GM19452 (cell line): ENCODE results near the gene SRP19.
"Not testable (repeated sequence)": the region's sequence is repeated elsewhere in the genome, so short reads cannot be mapped to it uniquely, and the experiment has no call there.

Experiments
- ATAC-seq: cut with Tn5 transposase; IDR thresholded peaks from one replicate; pipeline ENCODE4 v1.9.1; 2021; ENCODE audit not compliant: unreplicated experiment

The SRP19 gene

GRCh38 chr5:112860929-112861637 is at the start of gene SRP19:
Gene SRP19 (plus strand): TSS chr5:112861287. CDS start chr5:112861377, 90 bp downstream.
- peak; percentile 97 for ATAC-seq

GRCh38 chr5:112812549-112812948 is 48.5 kb upstream of the SRP19 start:
- no peak for ATAC-seq

- no peak for ATAC-seq
These were observed 40.8 kb upstream of the SRP19 start for GRCh38 chr5:112820246-112820645.

GRCh38 chr5:112822456-112822855 is 38.6 kb upstream of the SRP19 start:
- ATAC-seq: no peak

- ATAC-seq: no peak
These were observed 37.9 kb upstream of the SRP19 start for GRCh38 chr5:112823181-112823580.

- ATAC-seq: no peak
These were observed 37.4 kb upstream of the SRP19 start for GRCh38 chr5:112823656-112824055.

GRCh38 chr5:112824197-112824596 is 36.9 kb upstream of the SRP19 start:
- ATAC-seq: no peak

GRCh38 chr5:112830378-112830777 is 30.7 kb upstream of the SRP19 start:
- no peak for ATAC-seq

GRCh38 chr5:112833971-112834370 is 27.1 kb upstream of the SRP19 start:
- no peak for ATAC-seq

- no peak for ATAC-seq
These were observed 16.6 kb upstream of the SRP19 start for GRCh38 chr5:112844489-112844888.

GRCh38 chr5:112846556-112846955 is 14.5 kb upstream of the SRP19 start:
- ATAC-seq: no peak

- no peak for ATAC-seq
These were observed 13.8 kb upstream of the SRP19 start for GRCh38 chr5:112847306-112847705.

GRCh38 chr5:112848116-112848811 is 12.8 kb upstream of the SRP19 start:
- peak; percentile 99 for ATAC-seq

- no peak for ATAC-seq
These were observed 11.2 kb upstream of the SRP19 start for GRCh38 chr5:112849912-112850311.

GRCh38 chr5:112854651-112855050 is 6.4 kb upstream of the SRP19 start:
- ATAC-seq: no peak

- no peak for ATAC-seq
These were observed 3.2 kb upstream of the SRP19 start for GRCh38 chr5:112857866-112858265.

- ATAC-seq: not testable (repeated sequence)
These were observed 537 bp upstream of the SRP19 start for GRCh38 chr5:112860571-112860928.

GRCh38 chr5:112861638-112861985 is 525 bp downstream of the SRP19 start:
- no peak for ATAC-seq

- ATAC-seq: no peak
These were observed 998 bp downstream of the SRP19 start for GRCh38 chr5:112862085-112862484.

GRCh38 chr5:112863549-112863948 is 2.5 kb downstream of the SRP19 start:
- no peak for ATAC-seq

GRCh38 chr5:112865128-112865527 is 4.0 kb downstream of the SRP19 start:
- ATAC-seq: no peak

GRCh38 chr5:112866739-112867138 is 5.7 kb downstream of the SRP19 start:
- no peak for ATAC-seq

- no peak for ATAC-seq
These were observed 6.3 kb downstream of the SRP19 start for GRCh38 chr5:112867411-112867810.
